SK-N-SH (cell line): ENCODE data around the gene USH1G.

Experiments
- CHD2 ChIP-seq: fragments of 150-350 bp; IDR thresholded peaks from 2 replicates; pipeline ENCODE4 v1.6.1; 2018; ENCODE audit warnings: low read length; ENCODE audit not compliant: partially characterized antibody
- EP300 ChIP-seq, 2 experiments: IDR thresholded peaks; 2 replicates each; pipeline versions ENCODE4 v1.4.0 to v1.6.1; 2012; ENCODE audit warnings: borderline replicate concordance in 1 of 2, low read depth in 1 of 2, low read length in 1 of 2
- EZH2phosphoT487 ChIP-seq: fragments of 200-600 bp; sonication (generic); IDR thresholded peaks from 2 replicates; pipeline ENCODE4 v1.6.1; 2017; ENCODE audit warnings: low read depth, mixed run types, mild to moderate bottlenecking, antibody characterized with exemption, moderate library complexity, borderline replicate concordance
- POLR2AphosphoS5 ChIP-seq: IDR thresholded peaks from 2 replicates; pipeline ENCODE4 v1.6.1; 2012; ENCODE audit warnings: low read depth, low read length
- RCOR1 ChIP-seq: fragments of 150-350 bp; IDR thresholded peaks from 2 replicates; pipeline ENCODE4 v1.6.1; 2017; ENCODE audit warnings: antibody characterized with exemption, low read length
- TF ChIP-seq, protein P1 (sequence below): IDR thresholded peaks from 2 replicates; pipeline ENCODE4 v1.4.0; 2012; ENCODE audit warnings: low read depth
- TF ChIP-seq, protein P2 (sequence below): fragments of 200-600 bp; sonication (generic); IDR thresholded peaks from 2 replicates; pipeline ENCODE4 v1.6.1; 2017; ENCODE audit warnings: antibody characterized with exemption, mild to moderate bottlenecking, moderate library complexity

- TF ChIP-seq, protein P1, sequence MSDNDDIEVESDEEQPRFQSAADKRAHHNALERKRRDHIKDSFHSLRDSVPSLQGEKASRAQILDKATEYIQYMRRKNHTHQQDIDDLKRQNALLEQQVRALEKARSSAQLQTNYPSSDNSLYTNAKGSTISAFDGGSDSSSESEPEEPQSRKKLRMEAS: no peak
- TF ChIP-seq EP300 (IDR thresholded peaks at IDR 0.05; ENCODE audit: borderline replicate concordance in 1 of 2, low read depth in 1 of 2, low read length in 1 of 2): no peak
- TF ChIP-seq, protein P2, sequence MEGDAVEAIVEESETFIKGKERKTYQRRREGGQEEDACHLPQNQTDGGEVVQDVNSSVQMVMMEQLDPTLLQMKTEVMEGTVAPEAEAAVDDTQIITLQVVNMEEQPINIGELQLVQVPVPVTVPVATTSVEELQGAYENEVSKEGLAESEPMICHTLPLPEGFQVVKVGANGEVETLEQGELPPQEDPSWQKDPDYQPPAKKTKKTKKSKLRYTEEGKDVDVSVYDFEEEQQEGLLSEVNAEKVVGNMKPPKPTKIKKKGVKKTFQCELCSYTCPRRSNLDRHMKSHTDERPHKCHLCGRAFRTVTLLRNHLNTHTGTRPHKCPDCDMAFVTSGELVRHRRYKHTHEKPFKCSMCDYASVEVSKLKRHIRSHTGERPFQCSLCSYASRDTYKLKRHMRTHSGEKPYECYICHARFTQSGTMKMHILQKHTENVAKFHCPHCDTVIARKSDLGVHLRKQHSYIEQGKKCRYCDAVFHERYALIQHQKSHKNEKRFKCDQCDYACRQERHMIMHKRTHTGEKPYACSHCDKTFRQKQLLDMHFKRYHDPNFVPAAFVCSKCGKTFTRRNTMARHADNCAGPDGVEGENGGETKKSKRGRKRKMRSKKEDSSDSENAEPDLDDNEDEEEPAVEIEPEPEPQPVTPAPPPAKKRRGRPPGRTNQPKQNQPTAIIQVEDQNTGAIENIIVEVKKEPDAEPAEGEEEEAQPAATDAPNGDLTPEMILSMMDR: no peak
- TF ChIP-seq POLR2AphosphoS5: no peak
- no peak for TF ChIP-seq EZH2phosphoT487
- TF ChIP-seq CHD2: no peak
- TF ChIP-seq RCOR1: no peak
Observed at GRCh38 chr17:74972107-74972972, 49.3 kb upstream of the USH1G start, which contains the start of gene HID1.
